ENCODE results near the gene ATP7A.
"Not testable (repeated sequence)": the region's sequence is repeated elsewhere in the genome, so short reads cannot be mapped to it uniquely, and the experiment has no call there.

Gene ATP7A

GRCh38 chrX:78064152-78064551, 153.7 kb downstream of the ATP7A start:
- DNase-seq (ENCODE audit: low read depth) = no peak
- TF ChIP-seq CTCF (IDR thresholded peaks at IDR 0.05; ENCODE audit: low read length, missing control alignments) = no peak
- H3K4me3 ChIP-seq (replicated peaks; ENCODE audit: low read depth, low read length) = no peak overlapping the region

- DNase-seq (ENCODE audit: low read depth) = peak; percentile 71
- H3K4me3 ChIP-seq (replicated peaks; ENCODE audit: low read depth, low read length) = not testable (repeated sequence)
Observed at GRCh38 chrX:78064698-78065601, 154.5 kb downstream of the ATP7A start.

GRCh38 chrX:78066110-78066509, 155.6 kb downstream of the ATP7A start:
- no peak overlapping the region for H3K4me3 ChIP-seq (replicated peaks; ENCODE audit: low read depth, low read length)
- no peak for TF ChIP-seq CTCF (IDR thresholded peaks at IDR 0.05; ENCODE audit: low read length, missing control alignments)
- DNase-seq (ENCODE audit: low read depth) = peak; percentile 49

- DNase-seq (ENCODE audit: low read depth) = no peak
- H3K4me3 ChIP-seq (replicated peaks; ENCODE audit: low read depth, low read length) = no peak overlapping the region
- TF ChIP-seq CTCF (IDR thresholded peaks at IDR 0.05; ENCODE audit: low read length, missing control alignments) = no peak
Observed at GRCh38 chrX:78071331-78071730, 160.8 kb downstream of the ATP7A start.

GRCh38 chrX:78073147-78074077, 162.9 kb downstream of the ATP7A start:
- not testable (repeated sequence) for H3K4me3 ChIP-seq (replicated peaks; ENCODE audit: low read depth, low read length); DNase-seq (ENCODE audit: low read depth)

GRCh38 chrX:78074088-78074487, 163.6 kb downstream of the ATP7A start:
- TF ChIP-seq CTCF (IDR thresholded peaks at IDR 0.05; ENCODE audit: low read length, missing control alignments) = no peak
- DNase-seq (ENCODE audit: low read depth) = no peak
- H3K4me3 ChIP-seq (replicated peaks; ENCODE audit: low read depth, low read length) = no peak overlapping the region

GRCh38 chrX:78075787-78076389, 165.4 kb downstream of the ATP7A start:
- no peak for TF ChIP-seq CTCF (IDR thresholded peaks at IDR 0.05; ENCODE audit: low read length, missing control alignments)
- no peak overlapping the region for H3K4me3 ChIP-seq (replicated peaks; ENCODE audit: low read depth, low read length)
- no peak for DNase-seq (ENCODE audit: low read depth)

- not testable (repeated sequence) for H3K4me3 ChIP-seq (replicated peaks; ENCODE audit: low read depth, low read length); DNase-seq (ENCODE audit: low read depth)
Observed at GRCh38 chrX:78081413-78081812, 170.9 kb downstream of the ATP7A start.

Measured in fibroblast of pulmonary artery (primary cell).